KMS-11 (cell line): ENCODE data around the gene NLGN1.

Experiments used
- H2AFZ ChIP-seq: fragments of 200-600 bp; sonication (generic); 2 replicates; pipeline ENCODE4 v1.6.1; 2016; ENCODE audit warnings: antibody characterized with exemption, mixed run types, low read depth
- H3K27ac ChIP-seq: fragments of 200-600 bp; sonication (generic); 2 replicates; pipeline ENCODE4 v1.6.1; 2016; ENCODE audit warnings: mild to moderate bottlenecking, mixed run types
- H3K27me3 ChIP-seq: fragments of 200-600 bp; sonication (generic); 2 replicates; pipeline ENCODE4 v1.6.1; 2017; ENCODE audit warnings: mild to moderate bottlenecking, low read depth, mixed run types, moderate library complexity; ENCODE audit not compliant: insufficient read depth
- H3K36me3 ChIP-seq: fragments of 200-600 bp; sonication (generic); 2 replicates; pipeline ENCODE4 v1.6.1; 2017; ENCODE audit warnings: mild to moderate bottlenecking, mixed run types; ENCODE audit not compliant: insufficient read depth
- H3K4me1 ChIP-seq: fragments of 200-600 bp; sonication (generic); 2 replicates; pipeline ENCODE4 v1.6.1; 2016; ENCODE audit warnings: mild to moderate bottlenecking, low read depth, mixed run types; ENCODE audit not compliant: poor library complexity, severe bottlenecking
- H3K4me2 ChIP-seq: fragments of 200-600 bp; sonication (generic); 2 replicates; pipeline ENCODE4 v1.7.0; 2016; ENCODE audit warnings: mild to moderate bottlenecking, mixed run types
- H3K4me3 ChIP-seq: fragments of 200-600 bp; sonication (generic); IDR thresholded peaks from 2 replicates; pipeline ENCODE4 v1.6.1; 2017; ENCODE audit warnings: low read depth, low read length, mixed read lengths; ENCODE audit not compliant: insufficient read depth
- H3K79me2 ChIP-seq: fragments of 200-600 bp; sonication (generic); 2 replicates; pipeline ENCODE4 v1.6.1; 2016; ENCODE audit warnings: low read depth, mixed run types; ENCODE audit not compliant: insufficient read depth
- H3K9ac ChIP-seq: fragments of 200-600 bp; sonication (generic); 2 replicates; pipeline ENCODE4 v1.6.1; 2016; ENCODE audit warnings: mild to moderate bottlenecking, mixed run types
- H4K20me1 ChIP-seq: fragments of 200-600 bp; sonication (generic); 2 replicates; pipeline ENCODE4 v1.6.1; 2016; ENCODE audit warnings: mild to moderate bottlenecking, mixed run types; ENCODE audit not compliant: insufficient read depth
- CTCF ChIP-seq: fragments of 200-600 bp; sonication (generic); conservative IDR thresholded peaks from 2 replicates; pipeline ENCODE4 v1.6.1; 2017; ENCODE audit warnings: low read depth, mild to moderate bottlenecking, antibody characterized with exemption, low read length, moderate library complexity, mixed read lengths

NLGN1 gene

GRCh38 chr3:174111776-174112175 lies 714.2 kb downstream of the NLGN1 start:
- H3K4me2 ChIP-seq, result no peak overlapping the region
- TF ChIP-seq CTCF, result no peak
- no peaks in the 10 kb centered on the region for H4K20me1 ChIP-seq
- H3K27ac ChIP-seq, result no peak overlapping the region
- H2AFZ ChIP-seq, result no peak overlapping the region
- no peak overlapping the region for H3K9ac ChIP-seq
- no peaks in the 10 kb centered on the region for H3K27me3 ChIP-seq
- no peak overlapping the region for H3K4me3 ChIP-seq
- H3K79me2 ChIP-seq, result no peaks in the 10 kb centered on the region
- no peaks in the 10 kb centered on the region for H3K4me1 ChIP-seq
- no peaks in the 10 kb centered on the region for H3K36me3 ChIP-seq

- Histone ChIP-seq H3K27ac (no peak overlapping the region), H3K4me1 (no peaks in the 10 kb centered on the region), H3K27me3 (no peaks in the 10 kb centered on the region), H3K9ac (no peak overlapping the region), H3K4me3 (no peak overlapping the region), H2AFZ (no peak overlapping the region), H3K4me2 (no peak overlapping the region), H3K36me3 (no peaks in the 10 kb centered on the region), H4K20me1 (no peaks in the 10 kb centered on the region), H3K79me2 (no peaks in the 10 kb centered on the region)
- TF ChIP-seq CTCF, result no peak
These were observed 718.9 kb downstream of the NLGN1 start for GRCh38 chr3:174116421-174116820.

- Histone ChIP-seq H3K4me2 (no peak overlapping the region), H3K4me1 (no peaks in the 10 kb centered on the region), H2AFZ (no peak overlapping the region), H3K36me3 (no peaks in the 10 kb centered on the region), H3K79me2 (no peaks in the 10 kb centered on the region), H3K4me3 (no peak overlapping the region), H3K9ac (no peak overlapping the region), H3K27me3 (no peaks in the 10 kb centered on the region), H3K27ac (no peak overlapping the region), H4K20me1 (no peaks in the 10 kb centered on the region)
- no peak for TF ChIP-seq CTCF
These were observed 723.5 kb downstream of the NLGN1 start for GRCh38 chr3:174120997-174121396.

GRCh38 chr3:174122411-174122810 lies 724.9 kb downstream of the NLGN1 start:
- TF ChIP-seq CTCF, result no peak
- Histone ChIP-seq H4K20me1 (no peaks in the 10 kb centered on the region), H3K4me2 (no peak overlapping the region), H3K4me3 (no peak overlapping the region), H2AFZ (no peak overlapping the region), H3K27me3 (no peaks in the 10 kb centered on the region), H3K36me3 (no peaks in the 10 kb centered on the region), H3K4me1 (no peaks in the 10 kb centered on the region), H3K9ac (no peak overlapping the region), H3K79me2 (no peaks in the 10 kb centered on the region), H3K27ac (no peak overlapping the region)

GRCh38 chr3:174125267-174125824 lies 727.8 kb downstream of the NLGN1 start:
- H3K4me2 ChIP-seq, result no peak overlapping the region

More at GRCh38 chr3:174125267-174125824, 727.8 kb downstream of the NLGN1 start:
- Histone ChIP-seq H3K4me1 (no peaks in the 10 kb centered on the region), H3K4me3 (no peak overlapping the region), H2AFZ (no peak overlapping the region), H3K27me3 (no peaks in the 10 kb centered on the region), H3K9ac (no peak overlapping the region), H3K27ac (no peak overlapping the region), H4K20me1 (no peaks in the 10 kb centered on the region), H3K79me2 (no peaks in the 10 kb centered on the region), H3K36me3 (no peaks in the 10 kb centered on the region)
- peak; percentile 35; the same call in 1 of the 2 replicates for TF ChIP-seq CTCF
